WTC11 (cell line): ENCODE measurements around the gene ITGAX.

Experiments used
- CTCF ChIP-seq: fragments of 200-600 bp; IDR thresholded peaks from 2 replicates; pipeline ENCODE4 v1.8.0; 2022; ENCODE audit warnings: antibody characterized with exemption
- ETV6 ChIP-seq: sonication (generic); formaldehyde crosslinking; IDR thresholded peaks from 2 replicates; pipeline ENCODE4 v1.8.1; 2022; ENCODE audit warnings: mild to moderate bottlenecking, missing genetic modification reagents
- IRF2 ChIP-seq: sonication (generic); formaldehyde crosslinking; IDR thresholded peaks from 2 replicates; pipeline ENCODE4 v1.8.0; 2022; ENCODE audit warnings: low read depth, missing genetic modification reagents, borderline replicate concordance
- USF1 ChIP-seq: sonication (generic); formaldehyde crosslinking; IDR thresholded peaks from 2 replicates; pipeline ENCODE4 v1.8.0; 2022; ENCODE audit warnings: mild to moderate bottlenecking, missing genetic modification reagents
- ZNF232 ChIP-seq: sonication (generic); formaldehyde crosslinking; IDR thresholded peaks from 2 replicates; pipeline ENCODE4 v1.8.0; 2022; ENCODE audit warnings: mild to moderate bottlenecking, missing genetic modification reagents
- ZNF396 ChIP-seq: fragments of 250-450 bp; sonication (Bioruptor Pico); IDR thresholded peaks from 2 replicates; pipeline ENCODE4 v1.8.0; 2021; ENCODE audit warnings: mild to moderate bottlenecking, moderate library complexity, borderline replicate concordance

- TF ChIP-seq IRF2 (CRISPR knock-in tag), result no peak
- TF ChIP-seq CTCF, result no peak
- no peak for TF ChIP-seq ZNF396 (CRISPR knock-in tag)
- TF ChIP-seq ETV6, result no peak
- TF ChIP-seq ZNF232 (CRISPR knock-in tag), result no peak
- no peak for TF ChIP-seq USF1
Observed at GRCh38 chr16:31373235-31373634, 18.3 kb downstream of the ITGAX start.
